ENCODE results near the gene TIA1.

Gene TIA1

DNA sequence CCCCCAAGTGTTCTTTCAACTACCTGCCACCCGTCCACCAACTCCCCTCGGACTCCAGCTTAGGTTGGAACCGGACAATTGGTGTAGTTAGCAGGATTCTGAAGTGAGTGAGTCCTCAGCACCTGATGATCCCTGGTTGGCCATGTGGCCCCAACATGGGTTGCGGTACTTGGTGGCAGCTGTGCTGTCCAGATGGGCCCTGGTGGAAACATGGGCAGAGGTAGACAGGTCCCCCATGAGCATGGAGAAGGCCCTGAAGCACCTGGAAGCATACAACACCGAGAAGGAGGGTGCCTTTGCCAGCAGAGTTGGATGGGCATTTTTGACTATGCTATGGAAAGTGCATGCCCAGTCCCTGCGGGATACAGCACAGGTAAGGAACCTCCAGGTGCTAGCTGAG, 46.6 kb downstream of the TIA1 start:
- TF ChIP-seq CTCF (IDR thresholded peaks at IDR 0.05; ENCODE audit: control extremely low read depth, extremely low read depth, low read depth, missing control alignments), result no peak
- POLR2A ChIA-PET, result interaction anchor here (1.3 kb wide), 1 partner anchor 9 kb away, joined by 3 read pairs; no protein-coding TSS in a partner anchor
- CTCF ChIA-PET, result interaction anchor here (0.9 kb wide), 1 partner anchor 20 kb away, joined by 3 read pairs; no protein-coding TSS in a partner anchor
- no peak for DNase-seq (ENCODE audit: extremely low spot score)

DNA sequence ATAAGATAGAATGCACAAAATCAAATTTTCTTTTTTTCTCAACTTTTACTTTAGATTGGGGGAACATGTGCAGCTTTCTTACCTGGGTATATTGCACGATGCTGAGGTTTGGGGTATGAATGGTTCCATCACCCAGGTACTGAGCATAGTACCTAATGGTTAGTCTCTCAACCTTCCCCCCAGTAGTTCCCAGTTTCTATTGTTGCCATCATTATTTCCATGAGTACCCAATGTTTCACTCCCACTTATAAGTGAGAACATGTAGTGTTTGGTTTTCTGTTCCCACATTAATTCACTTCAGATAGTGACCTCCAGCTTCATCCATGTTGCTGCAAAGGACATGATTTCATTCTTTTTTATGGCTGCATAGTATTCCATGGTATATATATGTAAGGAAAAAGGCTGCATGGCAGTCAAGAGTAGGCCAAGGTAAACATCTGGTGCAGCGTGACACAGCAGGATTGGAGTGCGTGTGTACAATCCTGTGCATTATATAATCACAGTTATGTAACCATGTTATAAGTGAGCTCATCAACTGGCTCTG, 47.1 kb downstream of the TIA1 start:
- TF ChIP-seq CTCF (IDR thresholded peaks at IDR 0.05; ENCODE audit: control extremely low read depth, extremely low read depth, low read depth, missing control alignments), result no peak
- POLR2A ChIA-PET, result interaction anchor here (0.8 to 1.3 kb wide), 2 partner anchors 9 to 29 kb away, joined by 3 read pairs; no protein-coding TSS in a partner anchor
- CTCF ChIA-PET, result interaction anchor here (0.9 kb wide), 1 partner anchor 19 kb away, joined by 3 read pairs; no protein-coding TSS in a partner anchor
- DNase-seq (ENCODE audit: extremely low spot score), result no peak

DNA sequence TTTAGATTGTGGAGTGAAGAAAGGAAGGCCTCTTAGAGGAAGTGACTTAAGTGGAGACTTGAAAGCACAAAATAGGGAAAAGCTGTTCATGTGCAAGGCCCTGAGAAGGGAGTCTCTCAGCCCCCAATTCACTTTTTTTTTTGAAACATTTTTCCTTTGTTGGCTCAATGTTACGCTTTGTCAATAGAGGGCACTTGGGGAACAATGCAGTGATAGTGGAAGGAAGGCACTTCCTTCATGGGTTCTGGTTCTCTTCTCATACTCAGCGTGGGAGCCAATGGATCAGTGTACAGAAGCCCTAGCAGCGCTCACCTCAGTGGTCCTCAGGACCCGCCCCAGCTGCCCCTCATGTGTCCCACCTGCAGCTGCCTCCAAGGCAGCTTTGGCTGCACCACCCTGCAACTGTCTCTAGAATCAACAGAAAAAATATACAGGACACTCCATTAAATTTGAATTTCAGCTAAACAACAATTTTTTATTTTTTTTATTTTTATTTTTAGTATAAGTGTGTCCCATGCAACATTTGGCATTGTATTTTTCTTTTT, 49.0 kb downstream of the TIA1 start:
- no peak for DNase-seq (ENCODE audit: extremely low spot score)
- TF ChIP-seq CTCF (IDR thresholded peaks at IDR 0.05; ENCODE audit: control extremely low read depth, extremely low read depth, low read depth, missing control alignments), result no peak
- ChIA-PET CTCF (interaction anchor here (1.0 to 1.6 kb wide), 2 partner anchors 9 to 290 kb away, joined by 3 to 6 read pairs; no protein-coding TSS in a partner anchor), POLR2A (interaction anchor here (0.6 kb wide), 1 partner anchor 867 kb away, joined by 4 read pairs; no protein-coding TSS in a partner anchor)

DNA sequence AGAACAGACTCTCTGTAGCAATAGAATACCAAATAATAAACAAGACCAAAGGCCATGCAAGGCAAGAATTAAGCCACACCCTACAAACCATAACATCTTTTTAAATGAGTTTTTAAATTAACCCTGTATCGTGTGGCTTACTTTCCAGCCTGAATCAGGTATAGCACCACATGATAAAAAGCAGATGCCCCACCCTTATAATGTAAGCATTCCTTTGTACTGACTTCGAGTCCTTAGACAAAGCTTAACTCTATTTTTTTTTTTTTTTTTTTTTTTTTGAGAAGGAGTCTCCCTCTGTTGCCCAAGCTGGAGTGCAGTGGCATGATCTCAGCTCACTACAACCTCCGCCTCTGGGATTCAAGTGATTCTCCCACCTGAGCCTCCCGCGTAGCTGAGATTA, 55.9 kb downstream of the TIA1 start:
- ChIA-PET POLR2A (interaction anchor here (0.9 kb wide), 1 partner anchor 9 kb away, joined by 3 read pairs; no protein-coding TSS in a partner anchor), CTCF (no interaction called here)
- TF ChIP-seq CTCF (IDR thresholded peaks at IDR 0.05; ENCODE audit: control extremely low read depth, extremely low read depth, low read depth, missing control alignments), result no peak
- DNase-seq (ENCODE audit: extremely low spot score), result no peak

GRCh38 chr2:70191244-70191735, 57.1 kb downstream of the TIA1 start:
- CTCF ChIA-PET, result interaction anchor here (0.7 to 1.9 kb wide), 10 partner anchors 10 to 467 kb away, joined by 3 to 14 read pairs (median 3); partner anchors contain the start of gene MXD1
- no peak for TF ChIP-seq CTCF (IDR thresholded peaks at IDR 0.05; ENCODE audit: control extremely low read depth, extremely low read depth, low read depth, missing control alignments)
- no peak for DNase-seq (ENCODE audit: extremely low spot score)
- POLR2A ChIA-PET, result interaction anchor here (0.6 to 1.6 kb wide), 6 partner anchors 10 to 277 kb away, joined by 3 to 14 read pairs (median 4); partner anchors contain the start of genes MXD1 and PCYOX1

DNA sequence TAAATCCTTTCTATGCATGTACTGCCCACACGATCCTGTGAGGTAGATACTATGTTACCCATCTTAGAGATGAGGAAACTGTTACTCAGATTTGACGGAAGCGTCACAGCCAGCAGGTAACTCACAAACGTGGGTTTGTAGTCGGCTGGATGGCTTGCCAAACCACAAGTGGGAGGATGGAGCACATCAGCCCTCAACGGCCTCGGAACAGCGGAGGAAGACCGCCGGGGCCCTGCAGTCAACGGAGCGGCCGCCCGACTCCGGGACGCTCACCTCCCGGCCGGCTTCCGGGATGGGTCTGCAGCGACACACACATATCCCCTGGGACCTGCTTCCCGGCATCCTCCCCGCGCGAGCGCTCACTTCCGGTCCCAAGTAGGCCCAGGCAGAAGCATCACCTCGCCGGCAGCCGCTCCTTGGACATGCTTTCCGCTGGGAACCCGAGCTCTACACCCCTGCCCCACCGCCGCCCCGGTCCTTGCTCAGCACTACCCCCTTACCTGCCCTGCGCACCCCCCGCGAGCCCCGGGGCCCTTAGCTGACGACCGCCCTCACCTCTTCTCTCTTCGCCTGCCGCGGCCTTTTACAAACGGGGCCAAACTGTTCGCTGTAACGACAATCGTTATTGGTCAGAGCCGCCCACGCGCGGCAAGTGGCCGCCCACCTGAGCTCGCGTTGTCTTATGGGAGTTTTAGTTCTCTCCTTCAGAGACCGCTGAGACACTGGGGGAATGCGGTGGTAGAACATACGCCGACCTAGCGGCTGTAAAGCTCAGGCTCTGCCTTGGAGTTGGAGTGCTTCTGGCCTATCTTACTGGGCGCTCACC, 57.8 kb downstream of the TIA1 start, which contains the start of gene C2orf42:
C2orf42 (minus strand) TSS at position 602 of the 826 bp plus-strand sequence. CDS start 9,034 bp downstream, outside the sequence.
- CTCF ChIA-PET, result interaction anchor here (0.8 to 1.9 kb wide), 8 partner anchors 9 to 280 kb away, joined by 3 to 14 read pairs (median 4); partner anchors contain the start of gene MXD1
- peak; percentile 97 for DNase-seq (ENCODE audit: extremely low spot score)
- POLR2A ChIA-PET, result interaction anchor here (0.6 to 1.6 kb wide), 6 partner anchors 9 to 276 kb away, joined by 3 to 14 read pairs (median 4); partner anchors contain the start of genes MXD1 and PCYOX1
- TF ChIP-seq CTCF (IDR thresholded peaks at IDR 0.05; ENCODE audit: control extremely low read depth, extremely low read depth, low read depth, missing control alignments), result no peak
